GM19324 (cell line): ENCODE results near the gene ZNF397.
"Not testable (repeated sequence)": the region's sequence is repeated elsewhere in the genome, so short reads cannot be mapped to it uniquely, and the experiment has no call there.

Source experiments
- ATAC-seq: cut with Tn5 transposase; IDR thresholded peaks from one replicate; pipeline ENCODE4 v1.9.1; 2021; ENCODE audit warnings: mild to moderate bottlenecking, moderate library complexity; ENCODE audit not compliant: unreplicated experiment, low FRiP score

The ZNF397 gene

DNA sequence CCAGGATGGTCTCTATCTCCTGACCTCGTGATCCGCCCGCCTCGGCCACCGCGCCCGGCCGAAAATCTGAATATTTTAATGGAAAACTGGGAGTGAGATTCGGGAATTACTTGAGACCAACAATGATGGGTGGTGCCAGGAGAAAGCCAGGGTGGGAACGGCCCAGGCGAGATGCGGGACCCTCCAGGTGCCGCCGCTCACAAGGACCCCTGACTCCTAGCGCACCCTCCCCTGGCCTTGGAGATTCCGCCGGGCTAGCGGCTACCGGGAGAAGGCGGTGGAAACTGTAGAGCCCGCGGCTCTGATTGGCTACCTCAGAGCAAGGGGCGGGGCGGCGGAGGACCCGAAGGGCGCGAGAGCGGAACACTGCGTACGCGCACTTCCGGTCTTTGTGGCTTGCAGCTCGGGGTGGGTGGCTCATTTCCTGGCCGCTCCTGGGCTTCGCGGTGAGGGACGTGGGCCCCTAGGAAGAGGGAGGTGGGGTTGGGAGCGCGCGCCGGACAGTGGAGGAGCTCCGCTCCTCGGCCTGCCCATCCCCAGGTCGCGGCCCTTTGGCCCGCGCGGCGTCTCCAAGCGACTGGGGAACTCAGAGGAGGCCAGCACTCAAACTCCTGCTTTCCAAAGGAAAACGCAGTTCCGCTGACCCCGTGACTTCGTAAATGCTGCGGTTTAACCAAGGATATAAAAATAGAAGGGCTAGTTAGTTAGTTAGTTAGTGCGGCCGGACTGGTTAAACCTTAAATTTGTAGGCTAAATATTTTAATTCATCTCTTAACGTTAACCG lies at the start of gene ZNF397:
Gene ZNF397, plus strand, starts transcription at position 371 of the 784 bp plus-strand sequence. CDS start 1,437 bp downstream, outside the sequence.
- ATAC-seq = peak; percentile 100

DNA sequence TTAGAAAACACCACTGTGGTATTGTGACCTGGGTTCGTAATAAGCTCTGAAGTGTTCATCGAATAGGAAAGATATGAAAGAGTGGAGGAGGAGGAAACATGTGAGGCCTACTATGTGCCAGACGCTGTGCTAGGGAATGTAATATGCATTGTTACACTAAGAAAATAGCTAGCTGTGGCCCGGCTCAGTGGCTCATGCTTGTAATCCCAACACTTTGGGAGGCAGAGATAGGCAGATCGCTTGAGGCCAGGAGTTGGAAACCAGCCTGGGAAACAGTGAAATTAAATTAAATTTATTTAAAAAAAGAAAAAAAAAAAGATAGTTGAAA lies 49.2 kb upstream of the ZNF397 start:
- no peak for ATAC-seq

DNA sequence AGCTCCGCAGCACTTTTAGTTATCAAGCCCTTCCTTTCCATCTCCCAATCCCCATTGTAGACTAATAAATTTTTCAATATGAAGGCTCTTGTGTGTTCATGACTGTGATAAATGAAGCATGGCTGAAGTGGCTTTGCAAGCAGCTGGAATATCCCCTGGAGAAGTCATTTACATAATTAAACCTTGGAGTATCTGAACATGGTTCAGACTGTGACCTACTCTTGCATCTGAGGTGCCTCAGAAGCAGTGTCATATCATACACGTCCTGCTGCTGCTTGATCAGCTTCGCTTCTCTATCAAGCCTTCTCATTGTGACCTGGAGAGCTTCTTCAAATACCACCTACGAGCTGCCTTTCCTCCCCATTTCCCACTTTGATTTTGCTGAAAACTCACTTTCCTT lies 48.4 kb upstream of the ZNF397 start:
- no peak for ATAC-seq

DNA sequence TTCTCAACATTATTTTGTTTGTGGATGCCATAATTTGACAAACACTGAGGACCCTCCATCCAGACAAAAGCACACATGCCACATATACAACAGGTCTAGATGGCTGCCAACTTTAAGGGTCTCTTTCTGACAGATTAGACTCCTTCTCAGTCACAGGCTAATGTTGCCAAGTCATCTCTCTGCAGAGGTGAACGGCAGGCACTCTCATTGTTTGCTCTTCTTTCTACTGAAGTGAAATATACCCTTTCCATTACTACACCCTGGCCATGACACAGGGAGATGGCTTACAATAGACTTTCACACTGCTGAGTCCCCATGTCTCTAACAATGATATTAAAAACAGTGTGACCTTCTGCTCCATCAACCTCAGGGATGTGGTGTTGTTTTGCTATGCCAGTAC lies 47.5 kb upstream of the ZNF397 start:
- no peak for ATAC-seq

DNA sequence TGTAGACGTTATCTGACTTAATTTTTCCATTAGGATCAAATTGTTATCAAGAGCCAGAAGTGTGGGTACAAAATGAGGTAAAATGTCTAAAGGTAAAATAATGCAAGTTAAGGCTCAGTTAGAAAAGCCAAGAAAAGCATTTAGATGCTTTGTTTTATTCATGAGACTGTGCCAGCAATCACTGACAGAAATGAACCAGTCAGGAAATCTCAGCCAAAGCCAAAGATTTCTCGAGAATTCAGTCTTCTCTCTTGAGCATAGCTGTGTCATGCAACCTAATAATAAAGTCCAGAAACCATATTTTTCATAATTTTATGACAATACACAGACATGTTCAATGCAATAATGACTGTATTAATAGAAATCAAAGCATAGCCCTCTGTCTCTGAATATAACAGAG lies 43.5 kb upstream of the ZNF397 start:
- no peak for ATAC-seq

DNA sequence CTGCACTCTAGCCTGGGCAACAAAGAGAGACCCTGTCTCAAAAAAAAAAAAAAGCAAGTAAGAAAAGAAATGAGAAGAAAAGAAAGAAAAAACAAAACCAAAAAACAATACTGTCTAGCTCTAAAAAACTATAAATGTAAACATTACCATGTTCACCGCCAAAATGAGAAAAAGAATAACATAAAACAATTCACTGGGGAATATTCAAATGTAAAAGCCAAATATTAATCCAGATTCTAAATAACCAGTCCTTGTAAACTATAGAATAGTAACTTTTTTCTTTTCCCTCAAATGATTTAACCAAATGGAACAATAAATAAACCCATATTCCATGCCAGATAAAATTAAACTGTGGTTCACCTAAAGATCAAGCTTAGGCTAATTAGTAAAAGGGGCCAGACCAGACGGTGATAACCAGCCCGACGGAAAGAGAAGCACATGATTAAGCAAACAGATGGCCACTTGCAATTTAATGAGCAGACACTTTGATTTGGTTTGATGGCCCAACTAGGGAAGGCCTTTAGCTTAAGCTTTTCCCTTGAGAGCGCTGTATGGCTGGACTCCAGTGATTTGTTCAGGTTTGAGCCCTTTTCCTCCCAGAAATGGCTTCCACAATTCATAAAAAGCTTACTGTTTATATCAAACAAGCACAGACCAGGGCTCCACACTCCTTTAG lies 39.4 kb upstream of the ZNF397 start:
- ATAC-seq = no peak

DNA sequence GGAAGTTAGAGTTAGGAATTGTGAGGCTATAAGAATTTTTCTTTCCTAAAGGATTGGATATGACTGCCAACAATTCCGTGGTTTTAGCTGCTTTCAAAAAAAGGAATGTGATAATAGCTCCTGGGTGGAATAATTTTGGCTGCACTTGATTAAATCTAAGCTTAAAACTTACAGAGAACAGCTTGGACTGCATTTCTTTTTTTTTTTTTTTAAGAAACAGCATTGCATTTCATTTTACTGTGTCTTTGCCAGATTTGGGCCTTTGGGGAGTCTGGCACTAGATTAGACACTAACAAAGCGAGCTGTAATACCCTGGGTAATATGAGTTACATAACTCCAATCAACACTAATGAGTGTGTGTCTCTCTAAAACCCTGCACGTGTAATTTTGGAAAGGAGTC lies 37.8 kb upstream of the ZNF397 start:
- no peak for ATAC-seq

DNA sequence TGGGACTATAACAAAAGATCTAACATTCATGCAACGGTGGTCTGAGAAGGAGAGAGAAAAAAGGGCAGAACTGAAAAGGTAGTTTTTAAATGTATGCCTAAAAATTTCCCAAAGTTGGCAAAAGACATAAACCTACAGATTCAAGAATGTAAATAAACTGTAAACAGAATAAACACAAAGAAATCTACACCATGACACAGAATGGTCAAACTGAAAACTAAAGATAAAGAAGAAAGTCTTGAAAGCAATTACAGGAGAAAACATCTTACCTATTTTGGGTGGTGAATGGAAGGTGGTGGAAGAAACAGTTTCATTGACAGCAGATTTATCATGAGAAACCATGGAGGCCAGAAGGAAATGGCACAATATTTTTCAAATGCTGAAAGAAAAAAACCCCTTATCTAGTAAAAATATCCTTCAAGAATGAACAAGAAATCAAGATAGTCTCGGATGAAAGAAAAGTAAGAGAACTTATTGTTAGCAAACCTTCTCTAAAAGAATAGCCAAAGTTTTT lies 35.6 kb upstream of the ZNF397 start:
- no peak for ATAC-seq

DNA sequence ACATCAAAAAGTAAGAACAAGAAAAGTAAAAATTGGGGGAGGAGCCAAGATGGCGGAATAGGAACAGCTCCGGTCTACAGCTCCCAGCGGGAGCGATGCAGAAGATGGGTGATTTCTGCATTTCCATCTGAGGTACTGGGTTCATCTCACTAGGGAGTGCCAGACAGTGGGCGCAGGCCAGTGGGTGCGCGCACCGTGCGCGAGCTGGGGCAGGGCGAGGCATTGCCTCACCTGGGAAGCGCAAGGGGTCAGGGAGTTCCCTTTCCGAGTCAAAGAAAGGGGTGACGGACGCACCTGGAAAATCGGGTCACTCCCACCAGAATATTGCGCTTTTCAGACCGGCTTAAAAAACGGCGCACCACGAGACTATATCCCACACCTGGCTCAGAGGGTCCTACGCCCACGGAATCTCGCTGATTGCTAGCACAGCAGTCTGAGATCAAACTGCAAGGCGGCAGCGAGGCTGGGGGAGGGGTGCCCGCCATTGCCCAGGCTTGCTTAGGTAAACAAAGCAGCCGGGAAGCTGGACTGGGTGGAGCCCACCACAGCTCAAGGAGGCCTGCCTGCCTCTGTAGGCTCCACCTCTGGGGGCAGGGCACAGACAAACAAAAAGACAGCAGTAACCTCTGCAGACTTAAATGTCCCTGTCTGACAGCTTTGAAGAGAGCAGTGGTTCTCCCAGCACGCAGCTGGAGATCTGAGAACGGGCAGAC lies 34.9 kb upstream of the ZNF397 start:
- not testable (repeated sequence) for ATAC-seq

DNA sequence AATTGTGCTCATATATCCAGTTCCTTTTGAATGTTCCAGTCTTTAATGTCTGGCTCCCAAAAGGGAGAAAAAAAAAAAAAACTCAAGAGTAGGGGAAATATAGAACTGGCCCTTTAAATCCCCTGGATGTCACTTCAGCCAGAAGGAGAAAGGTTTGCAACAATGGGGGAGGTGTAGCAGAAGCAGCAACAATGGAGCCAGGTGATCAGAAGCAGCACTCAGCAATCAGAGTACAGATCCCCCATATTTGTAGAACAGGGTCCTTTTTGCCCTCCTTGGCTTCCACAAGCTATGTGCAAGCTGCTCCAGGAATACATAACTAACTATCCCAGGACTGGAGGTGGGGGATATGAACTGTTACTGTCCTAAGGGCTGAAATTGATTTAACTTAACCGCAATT lies 25.8 kb upstream of the ZNF397 start:
- ATAC-seq = no peak

DNA sequence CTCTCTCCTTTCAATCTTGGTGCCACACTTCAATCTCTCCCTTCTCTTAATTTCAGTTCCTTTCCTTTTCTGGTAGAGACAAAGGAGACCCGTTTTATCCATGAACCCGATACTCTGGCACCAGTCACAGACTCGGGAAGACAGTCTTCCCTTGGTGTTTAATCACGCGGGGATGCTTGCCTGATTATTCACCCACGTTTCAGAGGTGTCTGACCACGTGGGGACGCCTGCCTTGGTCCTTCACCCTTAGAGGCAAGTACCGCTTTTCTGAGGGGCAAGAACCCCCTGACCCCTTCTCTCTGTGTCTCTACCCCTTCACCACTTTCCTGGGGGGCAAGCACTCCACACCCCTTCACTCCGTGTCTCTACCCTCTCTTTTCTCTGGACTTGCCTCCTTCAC lies 24.2 kb upstream of the ZNF397 start:
- not testable (repeated sequence) for ATAC-seq

DNA sequence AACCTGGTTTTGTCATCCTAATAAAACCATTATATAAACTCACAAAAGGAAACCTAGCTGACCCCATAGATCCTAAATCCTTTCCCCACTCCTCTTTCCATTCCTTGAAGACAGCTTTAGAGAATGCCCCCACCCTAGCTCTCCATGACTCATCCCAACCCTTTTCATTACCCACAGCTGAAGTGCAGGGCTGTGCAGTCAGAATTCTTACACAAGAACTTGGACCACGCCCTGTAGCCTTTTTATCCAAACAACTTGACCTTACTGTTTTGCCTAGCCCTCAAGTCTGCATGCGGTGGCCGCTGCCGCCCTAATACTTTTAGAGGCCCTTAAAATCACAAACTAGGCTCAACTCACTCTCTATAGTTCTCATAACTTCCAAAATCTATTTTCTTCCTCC lies 21.5 kb upstream of the ZNF397 start:
- ATAC-seq = not testable (repeated sequence)

DNA sequence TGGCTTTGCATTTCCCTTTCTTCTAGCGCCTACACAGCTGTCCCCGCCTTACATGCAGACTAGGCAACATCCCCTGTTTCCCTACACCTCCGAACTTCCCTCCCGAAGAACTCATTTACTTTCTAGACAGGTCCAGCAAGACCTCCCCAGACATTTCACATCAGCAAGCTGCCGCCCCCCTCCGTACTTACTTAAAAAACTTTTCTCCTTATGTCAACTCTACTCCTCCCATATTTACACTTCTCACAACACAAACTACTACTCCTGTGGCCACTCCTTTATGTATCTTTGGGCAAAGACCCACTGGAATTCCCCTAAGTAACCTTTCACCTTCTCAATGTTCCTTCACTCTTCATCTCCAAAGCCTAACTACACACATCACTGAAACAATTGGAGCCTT lies 20.4 kb upstream of the ZNF397 start:
- ATAC-seq = no peak

DNA sequence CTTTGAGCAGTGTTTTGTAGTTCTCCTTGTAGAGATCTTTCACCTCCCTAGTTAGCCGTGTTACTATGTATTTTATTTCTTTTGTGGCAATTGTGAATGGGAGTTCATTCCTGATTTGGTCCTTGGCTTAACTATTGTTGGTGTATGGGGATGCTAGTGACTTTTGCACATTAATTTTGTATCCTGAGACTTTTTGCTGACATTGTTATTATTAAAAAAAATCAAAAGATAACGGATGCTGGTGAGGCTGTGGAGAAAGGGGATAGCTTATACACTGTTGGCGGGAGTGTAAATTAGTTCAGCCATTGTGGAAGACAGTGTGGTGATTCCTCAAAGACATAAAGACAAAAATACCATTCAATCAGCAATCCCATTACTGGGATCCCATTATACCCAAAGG lies 17.0 kb upstream of the ZNF397 start:
- ATAC-seq = no peak

DNA sequence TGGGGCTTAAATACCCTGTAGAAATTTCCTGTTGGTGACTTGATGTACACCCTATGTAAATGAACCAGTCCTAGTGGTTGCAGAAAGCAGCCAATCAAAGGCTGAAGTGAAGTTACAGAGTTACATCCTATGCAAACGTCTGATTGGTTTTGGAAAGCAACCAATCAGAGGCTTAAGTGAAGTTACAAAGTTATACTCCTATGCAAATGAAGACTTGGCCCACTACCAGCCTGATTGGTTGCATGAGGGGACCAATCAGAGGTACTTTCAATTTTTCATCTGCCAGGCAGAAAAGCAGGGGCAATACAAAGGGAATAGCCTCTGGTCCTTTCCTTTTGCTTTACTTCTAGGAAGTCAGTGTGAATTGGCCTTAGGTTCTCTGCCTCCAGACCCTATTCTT lies 13.6 kb upstream of the ZNF397 start:
- no peak for ATAC-seq

DNA sequence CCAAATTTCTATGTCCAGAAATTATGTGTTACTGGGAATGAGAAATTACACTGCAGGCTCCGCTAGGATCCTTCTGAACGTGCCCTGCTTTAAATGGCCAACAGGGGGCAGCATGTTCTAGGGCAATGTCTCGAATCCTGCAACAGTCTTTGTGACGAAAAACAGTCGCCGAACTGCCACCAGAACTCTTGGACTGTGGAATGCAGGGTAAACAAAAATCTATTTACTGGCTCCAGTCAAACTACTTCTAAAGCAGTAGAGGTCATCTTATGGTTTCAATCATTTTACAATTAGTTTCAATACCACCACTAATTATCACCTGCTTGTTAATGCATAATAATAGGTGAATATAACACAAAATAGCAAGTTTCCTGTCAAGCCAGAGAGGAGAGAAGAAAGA lies 9.8 kb upstream of the ZNF397 start:
- ATAC-seq = no peak

DNA sequence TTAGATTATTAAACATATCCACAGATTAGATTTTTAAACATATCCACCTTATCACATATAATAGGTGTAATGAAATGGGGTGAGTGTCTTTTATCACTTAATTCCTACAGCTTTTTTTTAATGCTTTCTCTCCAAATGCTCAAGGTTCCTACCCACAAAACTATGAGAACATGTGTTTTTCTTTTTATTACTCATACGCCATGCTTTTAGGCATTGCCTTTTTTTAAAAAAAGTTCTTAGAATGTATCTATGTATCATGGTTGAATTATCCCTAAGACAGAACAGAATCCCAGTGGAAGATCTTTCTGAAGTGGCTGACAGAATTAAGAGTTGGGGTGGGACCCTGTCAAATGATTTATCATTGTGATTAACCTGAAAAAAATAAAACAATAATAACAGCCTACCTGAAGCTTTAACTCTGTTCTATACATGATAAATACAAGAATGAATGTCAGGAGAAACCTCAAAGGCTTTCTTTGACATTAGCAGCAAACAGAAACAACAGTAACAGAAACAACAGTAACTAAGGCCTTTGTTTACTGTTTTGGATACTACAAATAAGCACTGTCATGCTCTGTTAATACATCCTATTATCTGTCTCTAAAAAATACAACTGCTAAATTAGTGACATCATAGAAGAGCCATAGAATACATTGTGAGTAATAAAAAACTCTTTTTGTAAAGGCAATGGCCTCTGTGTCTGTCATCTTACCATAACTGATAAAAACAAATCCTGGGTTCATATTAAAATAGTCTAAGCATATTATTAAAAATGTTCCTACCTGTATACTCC lies 4.1 kb upstream of the ZNF397 start:
- ATAC-seq = no peak

DNA sequence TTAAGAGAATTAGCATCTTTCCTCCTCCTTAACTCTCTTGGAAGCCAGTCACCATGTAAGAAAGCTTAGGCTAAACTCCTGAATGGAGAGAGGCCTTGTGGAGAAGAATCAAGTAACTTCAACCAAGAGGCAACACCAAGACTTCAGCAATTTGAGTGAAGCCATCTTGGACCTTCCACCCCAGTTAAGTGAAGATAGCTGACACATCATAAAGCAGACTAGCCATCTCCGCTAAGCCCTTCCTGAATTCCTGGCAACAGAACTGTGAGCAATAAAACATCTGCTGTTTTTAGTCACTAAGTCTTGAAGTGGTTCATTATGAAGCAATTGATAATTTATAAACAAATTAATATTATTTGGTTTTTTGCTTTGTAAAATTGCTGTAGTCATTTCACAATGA lies 1.5 kb upstream of the ZNF397 start:
- no peak for ATAC-seq

DNA sequence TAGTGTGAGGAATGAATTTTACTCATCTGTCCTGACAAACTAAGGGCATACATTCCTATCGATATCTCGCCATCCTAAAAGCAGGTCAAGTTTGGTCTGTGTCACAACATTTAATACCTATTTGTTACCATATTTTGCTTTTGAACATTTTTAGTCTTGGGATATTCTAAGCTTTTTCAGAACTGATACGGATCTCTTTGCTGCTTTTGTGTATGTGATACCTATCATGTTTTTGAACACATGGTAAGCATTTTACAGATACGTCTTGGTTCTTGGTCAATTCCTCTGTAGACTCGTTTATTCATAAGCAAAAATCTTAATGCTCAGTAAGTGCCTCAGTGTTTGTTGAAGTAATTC lies 592 bp downstream of the ZNF397 start:
- ATAC-seq = no peak

DNA sequence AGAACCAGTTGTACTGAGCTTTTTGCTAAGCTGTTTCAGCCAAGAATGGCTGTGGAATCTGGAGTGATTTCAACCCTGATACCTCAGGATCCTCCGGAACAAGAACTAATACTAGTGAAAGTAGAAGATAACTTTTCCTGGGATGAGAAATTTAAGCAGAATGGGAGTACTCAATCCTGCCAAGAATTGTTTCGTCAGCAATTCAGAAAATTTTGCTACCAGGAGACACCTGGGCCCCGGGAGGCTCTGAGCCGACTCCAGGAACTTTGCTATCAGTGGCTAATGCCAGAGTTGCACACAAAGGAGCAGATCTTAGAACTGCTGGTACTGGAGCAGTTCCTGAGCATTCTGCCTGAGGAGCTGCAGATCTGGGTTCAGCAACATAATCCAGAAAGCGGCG lies 1.6 kb downstream of the ZNF397 start:
- ATAC-seq = no peak

DNA sequence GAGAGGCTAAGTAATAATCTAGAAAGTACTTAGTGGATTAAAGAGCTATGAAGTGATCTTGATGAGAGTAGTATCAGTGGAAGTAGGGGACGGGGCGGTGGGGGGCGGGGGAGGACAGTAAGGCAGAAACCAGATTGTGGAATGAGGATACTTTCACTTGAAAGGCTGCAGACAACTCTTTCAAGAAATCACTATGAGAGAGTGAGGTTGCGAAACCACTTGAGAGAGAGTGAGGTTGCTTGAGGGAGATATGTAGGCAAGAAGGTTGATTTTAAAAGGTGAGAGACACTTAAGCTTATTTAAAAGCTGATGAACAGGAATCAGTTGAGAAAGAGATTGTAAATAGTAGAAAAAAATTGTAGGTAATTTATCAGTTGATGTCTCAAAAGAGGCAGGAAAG lies 3.8 kb downstream of the ZNF397 start:
- no peak for ATAC-seq
